GM04503 (cell line): ENCODE measurements around the gene CDH7.

Experiments
- DNase-seq: peaks from one replicate; pipeline ENCODE4 v3.0.0-alpha.2; 2012; ENCODE audit warnings: low read depth

Gene CDH7

DNA sequence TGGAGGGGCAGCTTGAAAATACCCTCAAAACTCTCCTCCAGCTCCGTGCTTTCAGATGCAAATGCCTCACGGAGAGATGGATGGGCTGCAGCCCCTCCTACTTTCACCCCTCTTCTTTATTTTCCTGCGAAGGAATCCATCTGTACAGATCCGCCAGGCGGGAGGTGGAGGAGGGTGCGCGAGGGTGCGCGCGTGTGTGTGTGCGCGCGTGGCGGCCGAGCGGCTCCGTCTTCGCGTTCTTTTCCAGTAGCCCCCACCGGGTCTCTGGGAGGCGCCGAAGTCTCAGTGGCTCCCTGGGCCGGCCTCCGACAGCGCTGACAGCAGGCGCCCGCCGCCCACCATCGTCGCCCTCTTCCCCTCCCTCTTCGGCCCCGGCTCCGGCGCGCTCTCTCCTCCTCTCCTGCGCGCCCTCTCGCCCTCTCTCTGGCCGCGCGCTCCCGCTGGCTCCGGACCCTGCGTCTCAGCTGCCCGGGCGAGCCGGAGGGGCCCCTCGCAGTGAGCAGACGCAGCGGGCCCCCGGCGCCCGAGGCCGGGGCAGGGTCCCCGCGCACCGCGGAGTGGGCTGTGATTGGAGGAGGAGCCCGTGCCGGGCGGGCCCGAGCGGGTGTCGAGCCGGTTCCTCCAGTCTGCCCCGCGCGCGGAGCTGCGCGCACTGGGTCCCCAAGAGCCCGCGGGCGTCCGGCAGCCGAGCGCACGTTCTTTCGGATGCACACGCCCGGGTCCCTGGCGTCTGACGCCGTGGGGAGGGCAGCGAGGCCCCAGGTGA, at the start of gene CDH7:
CDH7 (plus strand) TSS at position 624 of the 766 bp plus-strand sequence. CDS start 11,831 bp downstream, outside the sequence.
- DNase-seq = no peak

- DNase-seq = no peak
Measured at GRCh38 chr18:65704046-65704445, 46.8 kb upstream of the CDH7 start.

- no peak for DNase-seq
Measured at GRCh38 chr18:65706646-65707045, 44.2 kb upstream of the CDH7 start.

GRCh38 chr18:65711493-65711892, 39.3 kb upstream of the CDH7 start:
- no peak for DNase-seq

GRCh38 chr18:65721619-65722018, 29.2 kb upstream of the CDH7 start:
- no peak for DNase-seq

DNA sequence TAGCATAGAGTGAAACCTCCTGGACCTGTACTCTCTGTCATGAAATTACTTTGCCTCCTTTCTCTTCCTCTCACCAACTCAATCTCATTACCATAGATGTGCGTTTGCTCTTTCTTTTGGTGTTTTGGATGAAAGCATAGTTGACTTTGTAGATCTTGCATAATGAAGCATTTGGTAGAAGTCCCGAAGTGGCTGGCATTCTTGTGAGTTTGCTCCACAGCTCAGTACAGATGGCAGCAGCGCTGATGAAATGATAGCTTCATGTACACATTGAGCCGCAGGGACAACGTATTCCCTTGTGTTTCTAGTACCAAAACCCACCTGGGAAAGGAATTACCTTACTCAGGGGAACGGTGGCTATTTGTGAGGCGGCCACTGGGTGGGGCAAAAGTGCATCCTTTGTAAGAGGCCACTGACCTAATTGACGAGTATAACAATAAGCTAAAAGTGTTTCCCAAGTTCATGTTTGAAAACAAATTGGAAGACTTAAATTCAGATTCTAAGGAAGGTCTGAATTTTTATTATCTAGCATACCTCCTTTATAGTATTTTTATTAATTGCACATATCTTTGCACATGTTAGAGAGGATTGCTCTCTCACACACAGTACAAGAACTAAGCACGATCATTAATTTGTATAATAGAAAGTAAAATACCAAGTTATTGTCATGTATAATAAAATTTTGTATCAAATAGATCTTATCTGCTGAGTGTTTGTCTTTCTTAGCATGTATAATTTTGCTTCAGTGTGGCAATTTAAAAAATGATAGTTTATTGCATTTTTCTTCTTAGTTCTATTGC, 25.4 kb upstream of the CDH7 start:
- no peak for DNase-seq

GRCh38 chr18:65735155-65735554, 15.7 kb upstream of the CDH7 start:
- DNase-seq = no peak

DNA sequence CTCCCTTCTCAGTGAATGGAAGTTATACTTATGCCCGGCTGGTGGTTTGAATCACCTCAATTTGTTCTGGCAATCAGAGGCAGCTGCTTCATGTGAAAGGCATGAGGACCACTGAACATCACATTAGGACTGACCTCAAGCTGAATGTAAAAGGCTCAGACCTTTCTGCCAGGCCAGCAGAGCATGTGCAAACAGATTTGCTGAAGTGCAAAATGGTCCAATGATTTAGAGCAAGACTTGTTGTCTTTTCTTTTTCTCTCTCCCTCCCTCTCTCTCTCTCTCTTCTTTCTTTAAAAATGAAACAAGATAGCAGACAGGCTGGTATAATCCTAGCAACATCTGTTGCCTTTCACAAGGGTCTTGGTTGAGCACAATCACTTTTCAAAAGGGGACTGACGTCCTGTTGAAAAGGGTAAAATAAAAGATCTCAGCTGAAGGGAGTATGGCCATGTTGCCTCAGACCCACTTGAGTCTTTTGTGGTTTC, 13.3 kb upstream of the CDH7 start:
- no peak for DNase-seq

DNA sequence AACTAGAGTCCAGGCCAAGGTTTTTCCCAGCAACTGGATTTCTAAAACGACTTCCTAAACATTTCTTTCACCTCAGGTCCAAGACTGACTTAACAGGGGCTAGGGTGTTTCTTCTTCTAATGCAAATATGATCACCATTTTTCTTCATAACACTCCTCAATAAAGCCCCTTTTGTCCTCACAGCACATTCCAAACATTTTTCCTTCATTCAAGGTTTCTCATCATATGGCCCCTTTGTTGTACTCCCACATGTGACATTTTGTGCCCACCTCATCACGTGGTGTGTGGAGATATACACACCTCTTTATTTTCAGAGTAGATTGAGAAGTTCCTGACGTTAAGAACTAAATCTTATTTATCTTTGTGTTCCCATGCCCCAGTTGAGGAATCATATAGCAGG, 3.9 kb upstream of the CDH7 start:
- no peak for DNase-seq

GRCh38 chr18:65748321-65748720, 2.5 kb upstream of the CDH7 start:
- no peak for DNase-seq

DNA sequence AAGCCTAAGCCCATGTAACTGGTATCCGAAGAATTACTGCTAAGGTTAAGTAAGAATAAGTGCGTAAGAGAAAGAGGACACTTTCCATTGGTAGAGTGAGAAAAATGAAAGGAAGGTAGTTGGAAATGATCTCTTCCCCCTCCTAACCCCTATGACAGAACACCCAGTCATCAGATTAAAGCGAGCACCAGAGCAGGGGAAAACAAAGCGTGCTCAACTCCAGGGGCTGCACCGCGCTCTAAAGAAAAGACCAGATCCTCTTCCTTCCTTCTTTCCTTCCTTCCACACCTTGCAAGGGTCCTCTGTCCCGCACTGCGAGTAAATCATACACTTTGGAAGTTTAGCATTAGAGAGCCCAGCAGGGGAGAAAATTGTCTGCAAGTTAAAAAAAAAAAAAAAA, 971 bp upstream of the CDH7 start:
- no peak for DNase-seq

- no peak for DNase-seq
Measured at GRCh38 chr18:65751155-65752085, 608 bp downstream of the CDH7 start.

GRCh38 chr18:65752625-65753325, 2.0 kb downstream of the CDH7 start:
- no peak for DNase-seq

DNA sequence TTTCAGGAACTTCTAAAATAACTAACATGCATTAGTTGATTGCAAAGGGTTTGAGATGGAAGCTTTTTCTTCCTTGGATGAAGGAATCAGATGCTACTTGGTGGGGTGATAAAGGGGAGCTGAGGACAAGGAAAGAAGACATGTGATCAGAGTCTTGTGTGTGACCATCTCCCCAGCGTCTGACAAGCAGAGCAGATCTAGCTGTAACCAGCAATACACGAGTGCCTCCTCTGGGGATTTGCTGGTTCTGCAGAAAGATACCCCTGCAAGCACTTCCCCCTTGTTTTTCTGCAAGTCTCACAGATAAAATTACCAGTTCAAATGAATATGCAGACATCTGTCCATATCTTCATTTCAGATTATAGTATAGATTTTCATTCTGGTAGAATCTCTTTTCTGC, 2.7 kb downstream of the CDH7 start:
- DNase-seq = no peak

- no peak for DNase-seq
Measured at GRCh38 chr18:65754121-65754520, 3.3 kb downstream of the CDH7 start.

DNA sequence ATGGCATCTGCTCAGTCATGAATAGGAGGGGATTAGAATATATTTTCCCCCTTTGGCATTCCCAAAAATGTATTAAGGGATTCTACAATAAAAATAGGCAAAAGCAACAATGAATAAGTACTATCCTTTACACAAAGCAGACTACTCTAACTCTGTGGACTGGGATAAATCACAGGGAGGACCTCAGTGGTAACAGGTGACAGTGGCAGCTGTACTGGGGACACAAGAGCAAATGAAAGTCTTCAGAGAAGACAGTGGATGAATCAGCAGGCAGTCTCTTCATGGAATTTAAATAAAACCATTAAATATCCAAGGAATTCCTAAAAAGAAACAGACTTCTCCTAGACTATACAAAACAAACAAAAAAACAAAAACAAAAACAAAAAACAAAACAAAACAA, 4.8 kb downstream of the CDH7 start:
- no peak for DNase-seq

DNA sequence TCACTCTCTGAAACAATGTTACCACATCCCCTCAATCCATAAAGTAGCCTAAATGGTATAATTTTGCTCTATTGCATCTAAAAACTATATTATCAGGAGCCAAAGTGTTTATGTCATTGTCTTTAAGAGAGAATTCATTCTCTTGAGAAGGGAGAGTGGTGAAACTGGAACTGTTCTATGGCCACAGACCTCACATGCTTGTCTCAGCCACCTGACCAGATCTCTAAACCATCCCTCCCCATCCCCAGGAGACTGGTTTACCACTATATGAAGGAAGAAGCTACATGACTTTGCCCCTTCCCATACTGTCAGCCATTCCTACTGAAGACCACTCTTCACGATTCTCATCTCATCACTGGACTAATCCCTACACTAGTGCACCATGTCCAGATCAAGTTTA, 9.6 kb downstream of the CDH7 start:
- no peak for DNase-seq

DNA sequence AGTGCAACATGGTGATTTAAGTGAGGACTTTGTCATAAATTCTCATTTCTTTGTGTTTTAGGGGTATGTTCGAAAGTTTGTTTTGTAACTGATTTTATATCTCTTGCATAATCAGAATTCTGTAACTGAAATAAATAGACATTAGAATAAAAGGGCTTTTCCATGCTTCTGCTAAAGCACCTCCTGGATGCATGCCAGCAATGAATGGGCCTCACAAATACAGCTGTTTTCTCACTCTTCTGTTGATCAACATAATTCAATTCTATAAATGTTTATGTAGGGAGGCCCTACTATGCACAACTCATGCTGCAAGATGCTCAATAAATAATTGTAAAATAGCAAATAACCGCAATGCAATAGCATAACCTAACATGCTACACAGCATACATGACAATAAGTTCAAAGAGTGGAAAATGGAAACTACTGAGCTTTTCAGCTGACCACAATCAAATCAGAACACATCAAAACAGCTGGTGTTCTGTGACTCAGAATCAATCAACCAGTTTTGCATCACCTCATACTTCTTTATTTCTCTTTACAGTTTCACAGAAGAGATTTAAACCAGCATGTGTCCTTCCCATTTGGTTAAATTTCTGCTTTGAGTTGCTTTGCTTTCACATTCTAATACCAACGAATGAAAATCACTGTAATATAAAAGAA, 11.0 kb downstream of the CDH7 start:
- no peak for DNase-seq

DNA sequence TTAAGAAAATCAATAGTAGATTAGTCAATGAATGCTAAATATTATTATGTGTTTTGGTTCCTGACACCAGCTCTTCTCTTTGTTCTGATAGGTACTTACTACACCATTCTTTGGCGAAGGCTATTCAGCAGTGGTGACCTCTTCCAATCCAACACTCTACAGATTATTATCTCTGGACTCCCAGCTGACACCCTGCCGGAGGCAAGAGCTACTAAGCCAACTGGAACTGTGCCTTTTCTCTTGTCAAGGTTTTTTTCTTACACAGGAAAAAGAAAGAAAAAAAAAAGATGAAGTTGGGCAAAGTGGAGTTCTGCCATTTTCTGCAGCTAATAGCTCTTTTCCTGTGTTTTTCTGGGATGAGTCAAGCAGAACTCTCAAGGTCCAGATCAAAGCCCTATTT, 11.7 kb downstream of the CDH7 start:
- DNase-seq = no peak

GRCh38 chr18:65767406-65767805, 16.6 kb downstream of the CDH7 start:
- DNase-seq = no peak
